Measurements from ENCODE around the gene ZNF24.

The ZNF24 gene

GRCh38 chr18:35376393-35376741 is 32.1 kb upstream of the ZNF24 start:
- peak overlapping the region; percentile 33; the same call in 1 of the 2 replicates for H3K27ac ChIP-seq
- TF ChIP-seq ZFX (IDR thresholded peaks at IDR 0.05; ENCODE audit: borderline replicate concordance) = no peak
- no peak for TF ChIP-seq CTCF (IDR thresholded peaks at IDR 0.05)

- H3K27ac ChIP-seq = no peak overlapping the region
- TF ChIP-seq ZFX (IDR thresholded peaks at IDR 0.05; ENCODE audit: borderline replicate concordance) = no peak
- TF ChIP-seq CTCF (IDR thresholded peaks at IDR 0.05) = no peak
Observed at GRCh38 chr18:35374708-35375107, 30.5 kb upstream of the ZNF24 start.

GRCh38 chr18:35371412-35372195 is 27.4 kb upstream of the ZNF24 start:
- no peak for TF ChIP-seq CTCF (IDR thresholded peaks at IDR 0.05)
- no peak overlapping the region for H3K27ac ChIP-seq

- no peak for TF ChIP-seq CTCF (IDR thresholded peaks at IDR 0.05)
- TF ChIP-seq ZFX (IDR thresholded peaks at IDR 0.05; ENCODE audit: borderline replicate concordance) = no peak
- H3K27ac ChIP-seq = no peak overlapping the region
Observed at GRCh38 chr18:35369126-35369525, 24.9 kb upstream of the ZNF24 start.

GRCh38 chr18:35368595-35368994 is 24.4 kb upstream of the ZNF24 start:
- no peak for TF ChIP-seq CTCF (IDR thresholded peaks at IDR 0.05)
- no peak for TF ChIP-seq ZFX (IDR thresholded peaks at IDR 0.05; ENCODE audit: borderline replicate concordance)
- H3K27ac ChIP-seq = no peak overlapping the region

- TF ChIP-seq ZFX (IDR thresholded peaks at IDR 0.05; ENCODE audit: borderline replicate concordance) (no peak), CTCF (IDR thresholded peaks at IDR 0.05) (no peak)
- no peak overlapping the region for H3K27ac ChIP-seq
Observed at GRCh38 chr18:35362531-35362930, 18.3 kb upstream of the ZNF24 start.

- TF ChIP-seq CTCF (IDR thresholded peaks at IDR 0.05) (no peak), ZFX (IDR thresholded peaks at IDR 0.05; ENCODE audit: borderline replicate concordance) (no peak)
- no peak overlapping the region for H3K27ac ChIP-seq
Observed at GRCh38 chr18:35361570-35362321, 17.5 kb upstream of the ZNF24 start.
